Peyer's patch (tissue), 4 donors: ENCODE data around the gene ITGA5. TPM values are rescaled to one million over a fixed set of nuclear protein-coding genes. Genes with fewer than 3 reads are reported as not detected.

Experiments used
- DNase-seq, 3 donors: peaks; one replicate each; pipeline ENCODE4 v3.0.0-alpha.2; 2017 to 2019
- H3K27ac ChIP-seq, 4 donors: fragments of 200-600 bp; sonication (generic); one replicate each; pipeline ENCODE4 v1.5.1; 2016 to 2019
- H3K27me3 ChIP-seq, 2 donors: fragments of 200-600 bp; sonication (generic); one replicate each; pipeline ENCODE4 v1.5.1; 2019
- H3K36me3 ChIP-seq, 3 donors: fragments of 200-600 bp; sonication (generic); one replicate each; pipeline ENCODE4 v1.5.1; 2016 to 2019
- H3K4me1 ChIP-seq, 4 donors: fragments of 200-600 bp; sonication (generic); one replicate each; pipeline ENCODE4 v1.5.1; 2016 to 2019
- H3K4me3 ChIP-seq, 4 donors: fragments of 200-600 bp; sonication (generic); 1 replicate in 3 of 4; 2 replicates in 1 of 4; pipeline ENCODE4 v1.5.1; 2016 to 2019; ENCODE audit warnings: mild to moderate bottlenecking in 1 of 4
- H3K9me3 ChIP-seq, 4 donors: fragments of 200-600 bp; sonication (generic); one replicate each; pipeline ENCODE4 v1.5.1; 2016 to 2019; ENCODE audit warnings: mild to moderate bottlenecking in 1 of 4
- CTCF ChIP-seq, 6 experiments: fragments of 450-650 bp in 4 of 6; fragments of 200-600 bp in 2 of 6; sonication (generic) in 1 of 6; IDR thresholded peaks; one replicate each; pipeline ENCODE4 v1.5.1; 2017 to 2019; ENCODE audit warnings: antibody characterized with exemption in 6 of 6, mild to moderate bottlenecking in 3 of 6, moderate library complexity in 1 of 6
- POLR2A ChIP-seq, 2 donors: fragments of 450-650 bp; IDR thresholded peaks; one replicate each; pipeline ENCODE4 v1.5.1; 2017; ENCODE audit warnings: antibody characterized with exemption in 2 of 2, mild to moderate bottlenecking in 2 of 2, moderate library complexity in 2 of 2
- total RNA-seq, 4 donors: library from RNA; depleted of rRNA; stranded (reverse); fragments of >200 nt; gene quantifications; one replicate each; pipeline ENCODE4 v1.1.0, GENCODE V29; 2016

Gene ITGA5
- total RNA-seq, 4 donors from 2014 or later: 21.0 to 78.4 (median 44.5) TPM

- no peak for TF ChIP-seq CTCF (IDR thresholded peaks at IDR 0.05)
- TF ChIP-seq POLR2A (IDR thresholded peaks at IDR 0.05): no peak
- no peak overlapping the region for H3K4me3 ChIP-seq
- peaks cover 0 to 11% (median 2%) of the 10 kb centered on the region in 4 donors for H3K4me1 ChIP-seq
- no peaks in the 10 kb centered on the region for H3K36me3 ChIP-seq
- no peaks in the 10 kb centered on the region for H3K27me3 ChIP-seq
- no peaks in the 10 kb centered on the region for H3K9me3 ChIP-seq
- no peak for DNase-seq
- H3K27ac ChIP-seq: peak overlapping the region in 2 of 4 donors; percentile 5 to 30
Measured at GRCh38 chr12:54377007-54377406, 42.1 kb downstream of the ITGA5 start.

DNA sequence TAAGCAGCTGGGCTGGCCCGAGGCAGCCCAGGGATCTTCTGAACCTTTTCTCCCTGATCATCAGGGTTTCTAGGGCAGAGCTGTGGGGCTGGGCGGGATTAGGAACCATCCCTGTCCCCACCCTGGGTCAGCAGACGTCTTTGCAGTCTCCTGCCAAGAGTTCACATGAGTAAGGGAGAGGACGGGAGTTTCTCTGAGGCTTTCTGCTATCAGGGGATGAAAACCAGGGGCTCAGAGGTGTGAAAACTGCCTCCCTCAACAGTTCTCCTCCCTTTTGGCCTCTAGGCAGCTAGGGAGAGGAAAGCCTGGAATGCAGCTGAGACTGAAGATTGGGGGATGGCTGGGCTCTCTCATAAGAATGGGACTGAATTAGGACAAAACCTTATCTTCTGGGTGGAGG is 42.5 kb downstream of the ITGA5 start:
- Histone ChIP-seq H3K4me1 (peaks cover 0 to 14% (median 2%) of the 10 kb centered on the region in 4 donors), H3K27me3 (no peaks in the 10 kb centered on the region), H3K4me3 (no peak overlapping the region), H3K27ac (peak overlapping the region in 3 of 4 donors; percentile 5 to 35 (median 8)), H3K9me3 (no peaks in the 10 kb centered on the region), H3K36me3 (no peaks in the 10 kb centered on the region)
- no peak for DNase-seq
- TF ChIP-seq CTCF (IDR thresholded peaks at IDR 0.05): no peak
- TF ChIP-seq POLR2A (IDR thresholded peaks at IDR 0.05): no peak

GRCh38 chr12:54375259-54375579 is 43.8 kb downstream of the ITGA5 start:
- peak overlapping the region in 2 of 4 donors; percentile 26 to 35 for H3K27ac ChIP-seq
- H3K36me3 ChIP-seq: no peaks in the 10 kb centered on the region
- no peaks in the 10 kb centered on the region for H3K9me3 ChIP-seq
- peaks cover 0 to 19% (median 2%) of the 10 kb centered on the region in 4 donors for H3K4me1 ChIP-seq
- H3K27me3 ChIP-seq: no peaks in the 10 kb centered on the region
- DNase-seq: no peak
- TF ChIP-seq POLR2A (IDR thresholded peaks at IDR 0.05): no peak
- no peak for TF ChIP-seq CTCF (IDR thresholded peaks at IDR 0.05)
- no peak overlapping the region for H3K4me3 ChIP-seq

DNA sequence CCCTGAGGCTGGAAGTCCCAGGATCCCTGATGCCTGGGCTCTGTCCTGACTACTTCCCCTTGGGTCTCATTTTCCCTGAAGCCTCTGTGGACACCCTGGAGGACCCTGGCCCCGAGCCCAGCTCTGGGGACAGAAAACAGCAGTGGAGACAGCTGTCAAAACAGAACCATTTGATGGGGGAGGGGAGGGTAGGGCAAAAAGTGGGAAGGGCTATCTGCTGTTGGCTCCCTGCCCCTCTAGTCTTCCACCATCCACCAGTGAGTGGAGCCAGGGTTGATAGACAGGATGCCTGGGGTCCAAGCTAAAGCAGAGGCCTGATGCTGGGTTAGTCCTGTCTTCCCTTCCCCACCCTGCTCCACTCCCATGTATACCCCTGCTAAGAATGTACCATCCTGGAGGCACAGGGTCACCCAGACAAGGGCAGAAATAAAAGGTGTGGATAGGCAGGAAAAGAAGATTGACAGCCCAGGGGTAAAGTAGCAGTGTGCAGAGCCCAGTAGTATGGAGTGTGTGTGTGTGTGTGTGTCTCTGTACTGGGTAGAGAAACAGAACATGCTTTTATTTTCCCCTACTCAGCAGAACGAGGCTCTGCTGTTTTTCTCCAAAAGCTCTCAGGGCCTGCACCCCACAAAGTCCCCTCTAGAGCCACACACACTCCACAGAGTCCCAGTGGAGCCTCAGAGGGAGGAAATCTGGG is 44.4 kb downstream of the ITGA5 start:
- no peaks in the 10 kb centered on the region for H3K36me3 ChIP-seq
- DNase-seq: no peak
- no peaks in the 10 kb centered on the region for H3K9me3 ChIP-seq
- peak overlapping the region in 3 of 4 donors; percentile 22 to 46 (median 22) for H3K27ac ChIP-seq
- no peaks in the 10 kb centered on the region for H3K27me3 ChIP-seq
- no peak for TF ChIP-seq POLR2A (IDR thresholded peaks at IDR 0.05)
- no peak for TF ChIP-seq CTCF (IDR thresholded peaks at IDR 0.05)
- H3K4me3 ChIP-seq: no peak overlapping the region
- H3K4me1 ChIP-seq: peaks cover 0 to 21% (median 2%) of the 10 kb centered on the region in 4 donors

- no peaks in the 10 kb centered on the region for H3K27me3 ChIP-seq
- TF ChIP-seq POLR2A (IDR thresholded peaks at IDR 0.05): no peak
- no peak for TF ChIP-seq CTCF (IDR thresholded peaks at IDR 0.05)
- H3K4me1 ChIP-seq: peaks cover 0 to 22% (median 0%) of the 10 kb centered on the region in 4 donors
- DNase-seq: no peak
- H3K9me3 ChIP-seq: no peaks in the 10 kb centered on the region
- H3K4me3 ChIP-seq: no peak overlapping the region
- H3K27ac ChIP-seq: peak overlapping the region; percentile 22 to 46 (median 31)
- no peaks in the 10 kb centered on the region for H3K36me3 ChIP-seq
Measured at GRCh38 chr12:54373649-54374561, 45.2 kb downstream of the ITGA5 start.
